Right lobe of liver (tissue), 4 donors: Measurements from ENCODE around the gene LGALS8.

Source experiments
- POLR2A ChIP-seq: fragments of 450-650 bp; IDR thresholded peaks from one replicate; pipeline ENCODE4 v1.6.1; 2017; ENCODE audit warnings: antibody characterized with exemption, mild to moderate bottlenecking
- TF ChIP-seq, protein P1 (sequence below), 4 donors: fragments of 200-600 bp in 3 of 4; fragments of 450-650 bp in 1 of 4; IDR thresholded peaks; one replicate each; pipeline versions ENCODE4 v1.5.1 to v1.8.0; 2016 to 2022; ENCODE audit warnings: antibody characterized with exemption in 4 of 4, mild to moderate bottlenecking in 2 of 4
- donor health status: DM: no; HTN: no; CAD: no.
- donor health status: DM: no; HTN: no; CAD: no.
- donor health status: DM: no; HTN: yes; CAD: no.

DNA sequence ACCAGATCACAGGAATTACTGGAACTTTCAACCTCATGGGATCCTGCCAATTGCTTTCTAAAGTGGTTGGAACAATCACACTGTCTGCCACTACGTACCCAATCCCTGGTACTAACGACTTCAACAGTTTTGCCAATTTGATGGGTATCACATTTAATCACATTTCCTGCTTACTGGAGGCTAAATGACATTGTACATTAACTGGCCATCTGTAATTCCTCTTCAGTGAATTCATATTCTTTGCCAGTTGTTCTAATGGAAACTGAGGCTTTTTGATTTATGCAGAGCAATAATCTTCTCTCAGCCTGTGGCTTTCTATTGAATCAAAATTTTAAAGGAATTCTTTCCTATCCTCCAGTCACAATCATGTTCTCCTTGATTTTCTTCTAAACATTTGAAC, 38.2 kb downstream of the LGALS8 start:
- TF ChIP-seq, protein P1, sequence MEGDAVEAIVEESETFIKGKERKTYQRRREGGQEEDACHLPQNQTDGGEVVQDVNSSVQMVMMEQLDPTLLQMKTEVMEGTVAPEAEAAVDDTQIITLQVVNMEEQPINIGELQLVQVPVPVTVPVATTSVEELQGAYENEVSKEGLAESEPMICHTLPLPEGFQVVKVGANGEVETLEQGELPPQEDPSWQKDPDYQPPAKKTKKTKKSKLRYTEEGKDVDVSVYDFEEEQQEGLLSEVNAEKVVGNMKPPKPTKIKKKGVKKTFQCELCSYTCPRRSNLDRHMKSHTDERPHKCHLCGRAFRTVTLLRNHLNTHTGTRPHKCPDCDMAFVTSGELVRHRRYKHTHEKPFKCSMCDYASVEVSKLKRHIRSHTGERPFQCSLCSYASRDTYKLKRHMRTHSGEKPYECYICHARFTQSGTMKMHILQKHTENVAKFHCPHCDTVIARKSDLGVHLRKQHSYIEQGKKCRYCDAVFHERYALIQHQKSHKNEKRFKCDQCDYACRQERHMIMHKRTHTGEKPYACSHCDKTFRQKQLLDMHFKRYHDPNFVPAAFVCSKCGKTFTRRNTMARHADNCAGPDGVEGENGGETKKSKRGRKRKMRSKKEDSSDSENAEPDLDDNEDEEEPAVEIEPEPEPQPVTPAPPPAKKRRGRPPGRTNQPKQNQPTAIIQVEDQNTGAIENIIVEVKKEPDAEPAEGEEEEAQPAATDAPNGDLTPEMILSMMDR (IDR thresholded peaks at IDR 0.05), result no peak
- TF ChIP-seq POLR2A, result no peak
